ENCODE results near the gene TCF25. TPM values are rescaled to one million over a fixed set of nuclear protein-coding genes. Genes with fewer than 3 reads are reported as not detected.

TCF25 gene
- polyA plus RNA-seq, 1 experiment: 219 TPM

GRCh38 chr16:89921702-89922476 is 48.5 kb downstream of the TCF25 start:
- Histone ChIP-seq H3K4me3 (ENCODE audit: low read depth, low read length) (peak overlapping the region; percentile 65), H3K36me3 (ENCODE audit: control insufficient read depth, insufficient read depth, low read length) (no peaks in the 10 kb centered on the region), H3K27me3 (ENCODE audit: control insufficient read depth, insufficient read depth, low read length) (no peaks in the 10 kb centered on the region)
- DNase-seq (ENCODE audit: low read depth): peak; percentile 78
- ChIA-PET POLR2A (no interaction called here), CTCF (interaction anchor here (0.6 to 5.8 kb wide), 5 partner anchors 11 to 222 kb away, joined by 3 to 48 read pairs (median 4); no protein-coding TSS in a partner anchor)
- no peak for TF ChIP-seq CTCF (IDR thresholded peaks at IDR 0.05; ENCODE audit: insufficient read depth, low read depth, low read length)

GRCh38 chr16:89922477-89922883 is 49.1 kb downstream of the TCF25 start:
- ChIA-PET POLR2A (interaction anchor here (0.6 to 0.7 kb wide), 3 partner anchors 49 to 236 kb away, joined by 3 to 13 read pairs (median 9); partner anchors contain the start of genes CDK10 and TCF25), CTCF (interaction anchor here (0.7 to 5.8 kb wide), 4 partner anchors 12 to 222 kb away, joined by 3 to 48 read pairs (median 4); no protein-coding TSS in a partner anchor)

GRCh38 chr16:89922884-89923639 is 49.7 kb downstream of the TCF25 start, which contains the start of gene TUBB3:
TUBB3 (plus strand) TSS chr16:89923342; CDS start chr16:89923402, 60 bp downstream.
- Histone ChIP-seq H3K36me3 (ENCODE audit: control insufficient read depth, insufficient read depth, low read length) (no peaks in the 10 kb centered on the region), H3K4me3 (ENCODE audit: low read depth, low read length) (peak within 1 kb of the TSS; percentile 65), H3K27me3 (ENCODE audit: control insufficient read depth, insufficient read depth, low read length) (no peaks in the 10 kb centered on the region)
- no peak for TF ChIP-seq CTCF (IDR thresholded peaks at IDR 0.05; ENCODE audit: insufficient read depth, low read depth, low read length)
- ChIA-PET CTCF (interaction anchor here (1.6 to 5.8 kb wide), 3 partner anchors 12 to 63 kb away, joined by 4 to 48 read pairs (median 9); no protein-coding TSS in a partner anchor), POLR2A (interaction anchor here (0.6 to 0.7 kb wide), 3 partner anchors 50 to 237 kb away, joined by 3 to 13 read pairs (median 9); partner anchors contain the start of genes CDK10 and TCF25)
- no peak for DNase-seq (ENCODE audit: low read depth)

More at GRCh38 chr16:89922477-89922883, 49.1 kb downstream of the TCF25 start:
- H3K36me3 ChIP-seq (ENCODE audit: control insufficient read depth, insufficient read depth, low read length): no peaks in the 10 kb centered on the region
- TF ChIP-seq CTCF (IDR thresholded peaks at IDR 0.05; ENCODE audit: insufficient read depth, low read depth, low read length): no peak
- H3K27me3 ChIP-seq (ENCODE audit: control insufficient read depth, insufficient read depth, low read length): no peaks in the 10 kb centered on the region
- DNase-seq (ENCODE audit: low read depth): peak; percentile 69
- H3K4me3 ChIP-seq (ENCODE audit: low read depth, low read length): peak overlapping the region; percentile 65

- no peak for DNase-seq (ENCODE audit: low read depth)
- ChIA-PET POLR2A (no interaction called here), CTCF (interaction anchor here (1.2 to 5.8 kb wide), 4 partner anchors 13 to 158 kb away, joined by 3 to 48 read pairs (median 6); no protein-coding TSS in a partner anchor)
- Histone ChIP-seq H3K27me3 (ENCODE audit: control insufficient read depth, insufficient read depth, low read length) (no peaks in the 10 kb centered on the region), H3K4me3 (ENCODE audit: low read depth, low read length) (peak overlapping the region; percentile 65), H3K36me3 (ENCODE audit: control insufficient read depth, insufficient read depth, low read length) (no peaks in the 10 kb centered on the region)
- TF ChIP-seq CTCF (IDR thresholded peaks at IDR 0.05; ENCODE audit: insufficient read depth, low read depth, low read length): no peak
These were observed 50.4 kb downstream of the TCF25 start for GRCh38 chr16:89923640-89924296.
